PFSK-1 (cell line): ENCODE measurements around the gene XPR1. TPM values are rescaled to one million over a fixed set of nuclear protein-coding genes. Genes with fewer than 3 reads are reported as not detected.

Experiments used
- FOXP2 ChIP-seq: optimal IDR thresholded peaks from 2 replicates; pipeline ENCODE3; 2011; ENCODE audit warnings: borderline replicate concordance, control low read depth, inconsistent platforms; ENCODE audit not compliant: insufficient read depth; ENCODE audit errors: extremely low read length, extremely low read depth
- POLR2AphosphoS5 ChIP-seq: IDR thresholded peaks from 2 replicates; pipeline ENCODE4 v1.6.1; 2012; ENCODE audit warnings: low read depth, mild to moderate bottlenecking, control low read depth, low read length, moderate library complexity
- SIN3A ChIP-seq: IDR thresholded peaks from 2 replicates; pipeline ENCODE4 v1.6.1; 2012; ENCODE audit warnings: mild to moderate bottlenecking, low read length, moderate library complexity, borderline replicate concordance; ENCODE audit not compliant: insufficient read depth
- TAF1 ChIP-seq: IDR thresholded peaks from 2 replicates; pipeline ENCODE4 v1.6.1; 2012; ENCODE audit warnings: low read length, control low read depth, borderline replicate concordance; ENCODE audit not compliant: insufficient read depth
- polyA plus RNA-seq: library from polyadenylated mRNA; unstranded; fragments of >200 nt; gene quantifications from one replicate; pipeline ENCODE4 v1.2.1, GENCODE V29; 2012; ENCODE audit warnings: low read depth, missing spikeins; ENCODE audit not compliant: insufficient read length
- TF ChIP-seq, protein P1 (sequence below), 2 experiments: IDR thresholded peaks; 2 replicates each; pipeline versions ENCODE4 v1.6.1 to v1.8.0; 2011 to 2012; ENCODE audit warnings: low read depth in 2 of 2, low read length in 2 of 2, control low read depth in 1 of 2, inconsistent platforms in 1 of 2, mild to moderate bottlenecking in 1 of 2, moderate library complexity in 1 of 2; ENCODE audit not compliant: insufficient read depth in 1 of 2

Gene XPR1
- 9.4 TPM for polyA plus RNA-seq

GRCh38 chr1:180631766-180632325, at the start of gene XPR1:
TSS of gene XPR1 (plus strand) at chr1:180632022. CDS start at chr1:180632202, 180 bp downstream.
- no peak for TF ChIP-seq SIN3A
- peak; percentile 84 for TF ChIP-seq TAF1
- no peak for TF ChIP-seq FOXP2
- peak; percentile 88 for TF ChIP-seq POLR2AphosphoS5
- TF ChIP-seq, protein P1, sequence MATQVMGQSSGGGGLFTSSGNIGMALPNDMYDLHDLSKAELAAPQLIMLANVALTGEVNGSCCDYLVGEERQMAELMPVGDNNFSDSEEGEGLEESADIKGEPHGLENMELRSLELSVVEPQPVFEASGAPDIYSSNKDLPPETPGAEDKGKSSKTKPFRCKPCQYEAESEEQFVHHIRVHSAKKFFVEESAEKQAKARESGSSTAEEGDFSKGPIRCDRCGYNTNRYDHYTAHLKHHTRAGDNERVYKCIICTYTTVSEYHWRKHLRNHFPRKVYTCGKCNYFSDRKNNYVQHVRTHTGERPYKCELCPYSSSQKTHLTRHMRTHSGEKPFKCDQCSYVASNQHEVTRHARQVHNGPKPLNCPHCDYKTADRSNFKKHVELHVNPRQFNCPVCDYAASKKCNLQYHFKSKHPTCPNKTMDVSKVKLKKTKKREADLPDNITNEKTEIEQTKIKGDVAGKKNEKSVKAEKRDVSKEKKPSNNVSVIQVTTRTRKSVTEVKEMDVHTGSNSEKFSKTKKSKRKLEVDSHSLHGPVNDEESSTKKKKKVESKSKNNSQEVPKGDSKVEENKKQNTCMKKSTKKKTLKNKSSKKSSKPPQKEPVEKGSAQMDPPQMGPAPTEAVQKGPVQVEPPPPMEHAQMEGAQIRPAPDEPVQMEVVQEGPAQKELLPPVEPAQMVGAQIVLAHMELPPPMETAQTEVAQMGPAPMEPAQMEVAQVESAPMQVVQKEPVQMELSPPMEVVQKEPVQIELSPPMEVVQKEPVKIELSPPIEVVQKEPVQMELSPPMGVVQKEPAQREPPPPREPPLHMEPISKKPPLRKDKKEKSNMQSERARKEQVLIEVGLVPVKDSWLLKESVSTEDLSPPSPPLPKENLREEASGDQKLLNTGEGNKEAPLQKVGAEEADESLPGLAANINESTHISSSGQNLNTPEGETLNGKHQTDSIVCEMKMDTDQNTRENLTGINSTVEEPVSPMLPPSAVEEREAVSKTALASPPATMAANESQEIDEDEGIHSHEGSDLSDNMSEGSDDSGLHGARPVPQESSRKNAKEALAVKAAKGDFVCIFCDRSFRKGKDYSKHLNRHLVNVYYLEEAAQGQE (IDR thresholded peaks at IDR 0.05; ENCODE audit: insufficient read depth in 1 of 2, low read depth in 2 of 2, low read length in 2 of 2): peak; percentile 29 to 40; a peak in 1 of 4 replicates

- TF ChIP-seq, protein P1 (IDR thresholded peaks at IDR 0.05; ENCODE audit: insufficient read depth in 1 of 2, low read depth in 2 of 2, low read length in 2 of 2): no peak
- TF ChIP-seq TAF1 (no peak), FOXP2 (no peak), POLR2AphosphoS5 (no peak), SIN3A (no peak)
Measured at GRCh38 chr1:180584869-180585268, 47.0 kb upstream of the XPR1 start.

DNA sequence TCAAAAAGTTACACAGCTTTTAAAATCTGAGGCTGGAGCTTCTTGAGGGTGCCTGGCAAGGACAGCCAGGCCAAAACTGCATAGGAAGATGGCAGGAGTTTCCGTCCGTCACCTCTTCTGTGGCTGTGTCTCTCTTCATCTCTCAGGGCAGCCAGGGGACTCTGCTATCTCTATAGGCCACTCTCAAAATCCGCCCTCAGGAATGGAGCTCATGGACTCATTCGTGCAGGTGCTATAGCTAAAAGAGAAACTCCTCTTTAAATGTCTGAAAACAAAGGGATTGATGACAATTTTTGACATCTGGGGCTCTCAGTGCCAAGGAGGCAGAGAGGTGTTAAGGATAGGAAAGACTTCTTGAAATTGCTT, 45.8 kb upstream of the XPR1 start:
- TF ChIP-seq TAF1 (no peak), POLR2AphosphoS5 (no peak), SIN3A (no peak), FOXP2 (no peak)
- TF ChIP-seq, protein P1 (IDR thresholded peaks at IDR 0.05; ENCODE audit: insufficient read depth in 1 of 2, low read depth in 2 of 2, low read length in 2 of 2): no peak

GRCh38 chr1:180586671-180587155, 45.1 kb upstream of the XPR1 start:
- TF ChIP-seq SIN3A (no peak), POLR2AphosphoS5 (no peak), FOXP2 (no peak), TAF1 (no peak)
- TF ChIP-seq, protein P1 (IDR thresholded peaks at IDR 0.05; ENCODE audit: insufficient read depth in 1 of 2, low read depth in 2 of 2, low read length in 2 of 2): no peak

DNA sequence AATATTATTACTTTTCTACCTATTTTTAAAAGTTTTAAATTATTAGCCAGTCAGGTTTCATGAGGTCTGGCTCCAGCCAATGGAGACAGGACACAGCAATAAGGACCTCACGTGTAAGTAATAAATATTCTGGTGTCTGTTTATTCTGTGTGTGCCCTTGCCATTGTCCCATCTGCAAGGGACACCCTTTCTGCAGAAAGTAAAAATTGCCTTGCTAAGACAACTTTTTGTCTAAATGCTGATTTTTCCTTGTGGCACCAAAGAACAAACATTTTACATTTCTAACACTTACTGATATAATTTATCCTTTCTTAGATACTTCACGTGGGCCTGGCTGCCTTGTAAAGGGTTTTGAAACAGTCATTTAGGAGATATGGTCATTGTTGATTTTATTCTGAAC, 43.7 kb upstream of the XPR1 start:
- TF ChIP-seq TAF1 (no peak), SIN3A (no peak), FOXP2 (no peak), POLR2AphosphoS5 (no peak)
- TF ChIP-seq, protein P1 (IDR thresholded peaks at IDR 0.05; ENCODE audit: insufficient read depth in 1 of 2, low read depth in 2 of 2, low read length in 2 of 2): no peak
